GM18499 (cell line): ENCODE results near the gene GPER1.

Experiments used
- ATAC-seq: cut with Tn5 transposase; IDR thresholded peaks from one replicate; pipeline ENCODE4 v1.9.1; 2021; ENCODE audit warnings: moderate number of reproducible peaks; ENCODE audit not compliant: insufficient read depth, unreplicated experiment

GPER1 gene

GRCh38 chr7:1100834-1101562 lies 13.1 kb downstream of the GPER1 start:
- ATAC-seq = no peak

GRCh38 chr7:1101563-1102431 lies 13.9 kb downstream of the GPER1 start:
- no peak for ATAC-seq

GRCh38 chr7:1103009-1103788 lies 15.3 kb downstream of the GPER1 start:
- ATAC-seq = no peak

- no peak for ATAC-seq
Observed at GRCh38 chr7:1103789-1104515, 16.0 kb downstream of the GPER1 start.

GRCh38 chr7:1104516-1105179 lies 16.7 kb downstream of the GPER1 start:
- ATAC-seq = no peak

- no peak for ATAC-seq
Observed at GRCh38 chr7:1105189-1105588, 17.3 kb downstream of the GPER1 start.

- no peak for ATAC-seq
Observed at GRCh38 chr7:1106063-1106792, 18.3 kb downstream of the GPER1 start.

- no peak for ATAC-seq
Observed at GRCh38 chr7:1106793-1107421, 19.0 kb downstream of the GPER1 start.

GRCh38 chr7:1108264-1108920 lies 20.5 kb downstream of the GPER1 start:
- ATAC-seq = no peak

- no peak for ATAC-seq
Observed at GRCh38 chr7:1109581-1110310, 21.8 kb downstream of the GPER1 start.

- no peak for ATAC-seq
Observed at GRCh38 chr7:1110358-1110757, 22.4 kb downstream of the GPER1 start.

GRCh38 chr7:1111156-1111555 lies 23.2 kb downstream of the GPER1 start:
- no peak for ATAC-seq

GRCh38 chr7:1112109-1112508 lies 24.2 kb downstream of the GPER1 start:
- ATAC-seq = no peak

- ATAC-seq = no peak
Observed at GRCh38 chr7:1112625-1113547, 25.0 kb downstream of the GPER1 start.

GRCh38 chr7:1113548-1113885 lies 25.6 kb downstream of the GPER1 start:
- no peak for ATAC-seq

- ATAC-seq = no peak
Observed at GRCh38 chr7:1114088-1114487, 26.2 kb downstream of the GPER1 start.
